Loucy (cell line): ENCODE measurements around the gene PFN4.
"Not testable (repeated sequence)": the region's sequence is repeated elsewhere in the genome, so short reads cannot be mapped to it uniquely, and the experiment has no call there.

Experiments used
- H2AFZ ChIP-seq: fragments of 200-600 bp; sonication (generic); 2 replicates; pipeline ENCODE4 v1.6.0; 2016; ENCODE audit warnings: antibody characterized with exemption, mild to moderate bottlenecking, low read length, moderate library complexity
- H3F3A ChIP-seq: fragments of 200-600 bp; 2 replicates; pipeline ENCODE4 v1.6.0; 2016; ENCODE audit warnings: antibody characterized with exemption, low read depth, mild to moderate bottlenecking
- H3K27me3 ChIP-seq: fragments of 200-600 bp; sonication (generic); 2 replicates; pipeline ENCODE4 v1.6.1; 2014; ENCODE audit warnings: low read length, mild to moderate bottlenecking; ENCODE audit not compliant: insufficient read depth, poor library complexity, severe bottlenecking
- H3K36me3 ChIP-seq: fragments of 200-600 bp; sonication (generic); 2 replicates; pipeline ENCODE4 v1.6.1; 2016; ENCODE audit warnings: low read length; ENCODE audit not compliant: insufficient read depth
- H3K4me1 ChIP-seq: fragments of 200-600 bp; sonication (generic); 2 replicates; pipeline ENCODE4 v1.5.1; 2014; ENCODE audit warnings: low read length, mild to moderate bottlenecking; ENCODE audit not compliant: insufficient read depth, poor library complexity, severe bottlenecking
- H3K4me2 ChIP-seq: fragments of 200-600 bp; sonication (generic); 2 replicates; pipeline ENCODE4 v1.6.0; 2014; ENCODE audit warnings: antibody characterized with exemption, low read length, low read depth, mild to moderate bottlenecking; ENCODE audit not compliant: poor library complexity, severe bottlenecking
- H3K4me3 ChIP-seq: fragments of 200-600 bp; sonication (generic); 2 replicates; pipeline ENCODE4 v1.5.1; 2014; ENCODE audit warnings: low read length, mild to moderate bottlenecking, mixed read lengths; ENCODE audit not compliant: poor library complexity, severe bottlenecking
- H3K79me2 ChIP-seq: fragments of 200-600 bp; sonication (generic); 2 replicates; pipeline ENCODE4 v1.6.1; 2014; ENCODE audit warnings: low read length; ENCODE audit not compliant: insufficient read depth
- H3K9ac ChIP-seq: fragments of 200-600 bp; sonication (generic); 2 replicates; pipeline ENCODE4 v1.6.0; 2014; ENCODE audit warnings: mild to moderate bottlenecking, low read depth, low read length, moderate library complexity; ENCODE audit not compliant: poor library complexity, severe bottlenecking
- H3K9me2 ChIP-seq: fragments of 200-600 bp; sonication (generic); replicated peaks from 2 replicates; pipeline ENCODE4 v1.6.1; 2016; ENCODE audit warnings: low read depth, low read length, mixed read lengths
- H3K9me3 ChIP-seq: fragments of 200-600 bp; sonication (generic); 2 replicates; pipeline ENCODE4 v1.6.1; 2014; ENCODE audit warnings: mild to moderate bottlenecking, antibody characterized with exemption, low read length, low read depth; ENCODE audit not compliant: insufficient read depth
- H4K20me1 ChIP-seq: fragments of 200-600 bp; sonication (generic); 2 replicates; pipeline ENCODE4 v1.6.0; 2014; ENCODE audit warnings: antibody characterized with exemption, low read length, mild to moderate bottlenecking; ENCODE audit not compliant: insufficient read depth, poor library complexity, severe bottlenecking
- CTCF ChIP-seq: fragments of 200-600 bp; sonication (generic); conservative IDR thresholded peaks from 2 replicates; pipeline ENCODE4 v1.5.1; 2014; ENCODE audit warnings: mild to moderate bottlenecking, antibody characterized with exemption, low read length
- EZH2phosphoT487 ChIP-seq: fragments of 200-600 bp; IDR thresholded peaks from 2 replicates; pipeline ENCODE4 v1.6.1; 2018; ENCODE audit warnings: antibody characterized with exemption, mild to moderate bottlenecking, moderate library complexity, borderline replicate concordance

The PFN4 gene

GRCh38 chr2:24110660-24111303 lies 12.4 kb downstream of the PFN4 start:
- H3K4me1 ChIP-seq = no peaks in the 10 kb centered on the region
- no peak overlapping the region for H3K4me3 ChIP-seq
- H3K9ac ChIP-seq = no peak overlapping the region
- peaks cover 2% of the 10 kb centered on the region; the same call in 1 of the 2 replicates for H3K9me3 ChIP-seq
- H3K79me2 ChIP-seq = no peaks in the 10 kb centered on the region
- H3K36me3 ChIP-seq = no peaks in the 10 kb centered on the region
- no peaks in the 10 kb centered on the region for H3K27me3 ChIP-seq
- H4K20me1 ChIP-seq = no peaks in the 10 kb centered on the region
- H3K4me2 ChIP-seq = no peak overlapping the region
- H2AFZ ChIP-seq = no peak overlapping the region
- no peak for TF ChIP-seq CTCF
- no peak for TF ChIP-seq EZH2phosphoT487
- H3K9me2 ChIP-seq = no peaks in the 10 kb centered on the region
- H3F3A ChIP-seq = no peaks in the 10 kb centered on the region

- H4K20me1 ChIP-seq, H3K9me2 ChIP-seq, H3K9ac ChIP-seq, H2AFZ ChIP-seq, H3K4me2 ChIP-seq, H3F3A ChIP-seq, H3K4me1 ChIP-seq, H3K36me3 ChIP-seq, H3K9me3 ChIP-seq, H3K79me2 ChIP-seq, H3K4me3 ChIP-seq, H3K27me3 ChIP-seq: not testable (repeated sequence)
These were observed 13.7 kb downstream of the PFN4 start for GRCh38 chr2:24109431-24109830.

- peaks cover 2% of the 10 kb centered on the region; the same call in 1 of the 2 replicates for H3K9me3 ChIP-seq
- H3K36me3 ChIP-seq = no peaks in the 10 kb centered on the region
- H3F3A ChIP-seq = no peaks in the 10 kb centered on the region
- H3K9ac ChIP-seq = no peak overlapping the region
- TF ChIP-seq EZH2phosphoT487 = no peak
- no peak for TF ChIP-seq CTCF
- H4K20me1 ChIP-seq = no peaks in the 10 kb centered on the region
- no peaks in the 10 kb centered on the region for H3K27me3 ChIP-seq
- H3K4me2 ChIP-seq = no peak overlapping the region
- no peaks in the 10 kb centered on the region for H3K4me1 ChIP-seq
- H3K9me2 ChIP-seq = no peaks in the 10 kb centered on the region
- H2AFZ ChIP-seq = no peak overlapping the region
- H3K79me2 ChIP-seq = no peaks in the 10 kb centered on the region
- H3K4me3 ChIP-seq = no peak overlapping the region
These were observed 15.8 kb downstream of the PFN4 start for GRCh38 chr2:24107336-24107735.

- H3K79me2 ChIP-seq = no peaks in the 10 kb centered on the region
- no peaks in the 10 kb centered on the region for H4K20me1 ChIP-seq
- no peaks in the 10 kb centered on the region for H3F3A ChIP-seq
- H3K36me3 ChIP-seq = no peaks in the 10 kb centered on the region
- no peaks in the 10 kb centered on the region for H3K27me3 ChIP-seq
- H3K9ac ChIP-seq = no peak overlapping the region
- H2AFZ ChIP-seq = no peak overlapping the region
- no peak overlapping the region for H3K4me3 ChIP-seq
- no peaks in the 10 kb centered on the region for H3K4me1 ChIP-seq
- H3K4me2 ChIP-seq = no peak overlapping the region
- H3K9me2 ChIP-seq = no peaks in the 10 kb centered on the region
- TF ChIP-seq CTCF (no peak), EZH2phosphoT487 (no peak)
- peaks cover 2% of the 10 kb centered on the region; the same call in 1 of the 2 replicates for H3K9me3 ChIP-seq
These were observed 16.3 kb downstream of the PFN4 start for GRCh38 chr2:24106786-24107185.
